Right kidney (tissue), 1 donor: ENCODE measurements around the gene APOL1.
"Not testable (repeated sequence)": the region's sequence is repeated elsewhere in the genome, so short reads cannot be mapped to it uniquely, and the experiment has no call there.

Source experiments
- DNase-seq: peaks from one replicate; pipeline ENCODE4 v3.0.0-alpha.2; 2016

The APOL1 gene

GRCh38 chr22:36245805-36246356 lies 7.1 kb upstream of the APOL1 start:
- no peak for DNase-seq

DNA sequence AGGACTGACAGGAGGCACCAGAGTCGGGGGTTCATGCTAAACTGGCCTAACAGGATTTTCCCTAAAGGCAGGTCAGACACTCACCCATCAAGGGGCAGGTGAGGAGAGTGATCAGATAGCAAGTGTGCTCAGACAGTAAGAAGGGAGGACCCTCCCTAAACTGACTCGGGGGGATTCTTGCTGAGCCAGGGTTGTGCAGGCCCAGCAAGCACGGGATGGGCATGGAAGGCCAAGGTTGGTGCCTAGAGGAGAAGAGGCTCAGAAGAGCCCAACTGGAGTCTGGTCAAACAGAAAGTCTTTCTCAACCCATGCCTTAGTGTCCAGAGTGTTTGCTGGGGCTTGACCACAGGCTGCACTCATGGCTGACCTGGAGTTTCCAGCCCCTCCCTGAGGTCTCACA lies 6.2 kb upstream of the APOL1 start:
- DNase-seq: no peak

DNA sequence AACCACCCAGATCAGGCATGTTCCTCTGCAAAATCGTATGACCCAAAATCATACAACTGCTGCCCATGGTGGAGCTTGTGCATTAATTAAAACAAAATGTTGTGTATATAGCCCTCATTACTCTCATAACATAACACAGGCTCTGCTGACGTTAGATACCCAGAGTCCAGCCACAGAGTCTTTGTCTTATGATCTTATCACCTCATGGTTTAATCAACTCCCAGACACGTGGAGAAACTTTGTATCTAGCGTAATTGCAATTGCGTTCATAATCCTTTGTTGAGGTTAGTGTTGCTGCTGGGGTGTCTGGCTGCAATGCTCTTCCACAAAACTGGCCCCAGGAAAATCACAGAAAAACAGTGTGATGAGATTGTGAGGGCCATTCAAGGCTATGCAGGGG lies 5.0 kb upstream of the APOL1 start:
- DNase-seq: no peak

- no peak for DNase-seq
These were observed 3.8 kb upstream of the APOL1 start for GRCh38 chr22:36249160-36249559.

GRCh38 chr22:36250292-36250960 lies 2.5 kb upstream of the APOL1 start:
- DNase-seq: not testable (repeated sequence)

GRCh38 chr22:36251979-36252608 lies 839 bp upstream of the APOL1 start:
- not testable (repeated sequence) for DNase-seq

GRCh38 chr22:36253523-36254490 lies 874 bp downstream of the APOL1 start:
- no peak for DNase-seq

DNA sequence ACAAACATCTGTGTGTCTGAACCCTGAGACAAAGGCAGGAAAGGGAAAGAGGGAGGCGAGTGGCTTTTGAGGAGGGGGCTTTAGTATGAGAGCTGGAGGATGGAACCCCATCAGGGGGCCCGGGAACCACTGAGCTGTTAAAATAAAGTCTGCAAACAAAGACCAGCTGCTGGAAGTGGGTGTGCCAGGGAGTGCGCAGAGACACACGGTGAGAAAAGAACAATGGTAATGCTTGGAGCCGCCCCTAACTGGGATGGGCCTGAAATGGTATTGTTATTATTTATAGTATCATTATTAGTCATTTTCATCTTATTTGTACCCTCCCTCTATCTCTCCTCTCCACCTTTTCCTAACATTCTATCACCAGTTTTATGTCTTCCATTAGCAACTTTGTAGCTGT lies 2.6 kb downstream of the APOL1 start:
- not testable (repeated sequence) for DNase-seq

GRCh38 chr22:36256478-36256877 lies 3.5 kb downstream of the APOL1 start:
- DNase-seq: no peak

DNA sequence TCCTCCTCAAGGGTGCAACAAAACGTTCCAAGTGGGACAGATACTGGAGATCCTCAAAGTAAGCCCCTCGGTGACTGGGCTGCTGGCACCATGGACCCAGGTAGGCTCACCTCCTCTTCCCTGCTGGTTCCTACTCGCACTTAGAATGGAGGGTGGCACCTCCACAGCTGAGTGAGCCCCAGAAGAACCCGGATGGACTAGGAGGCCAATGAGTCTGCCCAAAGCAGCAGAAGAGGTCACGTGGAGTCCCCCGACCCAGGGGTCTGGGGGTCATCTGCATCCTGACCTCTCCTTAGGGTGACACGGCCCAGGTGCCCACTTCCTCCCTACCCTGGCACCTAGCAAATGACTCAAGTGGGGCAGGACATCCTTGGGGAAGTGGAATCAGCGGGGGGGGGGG lies 4.4 kb downstream of the APOL1 start:
- DNase-seq: no peak

DNA sequence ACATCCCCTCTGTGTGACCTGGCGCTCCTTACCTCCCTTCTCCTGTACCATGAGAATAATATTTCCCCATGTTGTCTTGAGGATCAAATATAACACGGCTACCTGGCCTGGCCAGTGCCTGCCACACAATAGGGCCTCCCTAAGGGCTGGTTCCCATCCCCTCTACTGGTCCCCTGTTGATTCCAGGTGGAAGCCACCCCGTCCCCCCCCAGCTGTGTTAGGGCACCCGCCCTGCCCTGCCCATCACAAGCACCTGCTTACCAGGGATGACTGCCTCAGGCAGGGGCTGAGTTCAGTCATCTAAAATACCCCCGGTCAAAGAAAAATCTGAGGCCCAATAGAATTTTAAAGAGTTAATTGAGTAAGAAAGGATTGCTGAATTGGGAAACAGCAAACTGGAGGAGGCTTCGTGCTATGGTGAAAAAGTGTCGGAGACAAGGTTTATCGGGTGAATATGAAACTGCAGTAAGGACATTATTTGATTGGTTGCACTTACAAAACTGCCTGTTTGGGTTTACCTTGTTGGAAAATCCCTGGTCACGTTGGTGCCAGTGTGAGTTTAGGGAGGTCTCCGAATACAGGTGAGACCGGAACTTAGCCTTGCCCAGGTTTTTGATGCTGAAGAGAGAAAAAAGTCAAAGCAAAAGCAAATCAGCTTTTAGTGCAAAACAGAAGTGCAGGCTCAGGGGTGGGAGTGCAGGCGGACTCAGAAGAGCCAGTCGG lies 5.2 kb downstream of the APOL1 start:
- DNase-seq: no peak

DNA sequence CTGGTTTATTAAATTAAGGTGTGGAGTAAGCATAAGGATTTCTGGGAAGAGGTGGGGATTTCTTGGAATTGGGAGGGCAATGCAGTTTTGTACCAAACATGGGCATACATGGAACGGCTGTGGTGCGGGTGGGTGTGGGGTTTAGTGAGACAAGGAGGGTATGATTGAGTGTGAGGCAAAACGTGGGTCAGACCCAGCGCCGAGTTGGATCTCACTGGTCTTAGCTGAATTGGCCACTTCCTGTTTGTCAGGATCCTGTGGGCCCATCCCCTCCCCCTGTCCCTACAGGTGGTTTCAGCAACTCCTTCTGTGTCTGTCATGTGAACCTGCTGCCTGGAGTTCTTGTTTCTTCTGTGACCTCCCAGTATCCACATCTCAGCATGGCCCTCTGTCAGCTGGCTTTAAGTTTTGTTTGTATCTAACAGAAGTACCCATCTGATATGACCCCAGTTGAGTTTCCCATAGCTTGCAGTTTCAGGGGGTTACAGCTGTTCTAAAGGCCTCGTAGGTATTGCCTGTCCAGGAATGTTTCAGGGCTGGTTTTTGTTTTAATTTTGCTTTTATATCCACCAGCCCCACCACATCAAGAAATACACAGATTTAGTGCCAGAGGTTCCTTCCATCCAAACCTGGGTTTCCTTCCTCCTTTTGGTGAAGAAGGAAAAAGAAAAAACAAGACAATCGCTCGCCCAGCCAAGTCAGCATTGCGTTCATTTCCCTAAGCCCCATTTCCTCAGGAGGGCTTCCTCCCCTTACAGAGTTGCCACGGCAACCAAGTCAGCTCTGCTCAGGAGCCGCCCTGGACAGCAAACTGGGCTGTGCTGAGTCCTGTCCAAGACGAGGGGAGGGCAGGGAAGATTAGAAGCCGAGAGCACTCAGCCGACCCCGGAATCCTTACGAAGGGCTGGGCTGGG lies 6.0 kb downstream of the APOL1 start:
- DNase-seq: peak; percentile 70

GRCh38 chr22:36259615-36260300 lies 6.8 kb downstream of the APOL1 start:
- no peak for DNase-seq

DNA sequence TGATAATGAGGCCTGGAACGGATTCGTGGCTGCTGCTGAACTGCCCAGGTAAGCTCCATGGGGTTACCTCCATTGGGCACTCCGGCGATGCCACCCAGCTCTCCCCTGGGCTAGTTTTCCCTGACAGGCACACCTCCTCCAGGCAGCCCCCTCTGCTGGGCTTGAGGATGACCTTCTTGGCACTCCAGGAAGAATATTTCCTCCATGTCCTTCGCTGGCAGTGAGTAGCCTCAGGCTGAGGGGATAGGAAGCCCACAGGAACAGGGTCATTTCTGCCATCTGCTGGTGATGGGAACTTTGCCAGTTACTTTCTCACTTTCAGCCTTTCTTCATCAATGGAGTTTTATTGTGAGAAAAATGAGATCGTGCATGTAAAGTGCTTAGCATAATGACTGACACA lies 8.7 kb downstream of the APOL1 start:
- not testable (repeated sequence) for DNase-seq

DNA sequence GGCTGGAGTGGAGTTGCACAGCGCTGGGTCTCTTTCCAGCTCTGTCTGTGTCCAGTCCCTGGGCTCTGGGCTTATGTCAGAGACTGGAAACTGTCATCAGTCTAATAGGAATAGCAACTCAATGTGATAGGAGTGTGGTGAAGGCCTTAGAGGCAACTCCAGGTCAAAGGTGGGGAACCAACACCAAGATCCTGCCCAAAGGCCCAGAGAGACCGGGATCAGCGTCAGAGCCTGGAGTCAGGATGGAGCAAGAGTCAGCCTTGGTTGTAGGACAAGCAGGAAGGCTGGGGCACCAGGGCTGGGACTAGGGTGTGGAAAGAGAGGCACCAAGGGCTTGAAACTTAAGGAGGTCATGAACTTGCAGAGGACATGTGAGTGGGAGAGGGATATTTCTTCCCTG lies 9.4 kb downstream of the APOL1 start:
- DNase-seq: not testable (repeated sequence)

DNA sequence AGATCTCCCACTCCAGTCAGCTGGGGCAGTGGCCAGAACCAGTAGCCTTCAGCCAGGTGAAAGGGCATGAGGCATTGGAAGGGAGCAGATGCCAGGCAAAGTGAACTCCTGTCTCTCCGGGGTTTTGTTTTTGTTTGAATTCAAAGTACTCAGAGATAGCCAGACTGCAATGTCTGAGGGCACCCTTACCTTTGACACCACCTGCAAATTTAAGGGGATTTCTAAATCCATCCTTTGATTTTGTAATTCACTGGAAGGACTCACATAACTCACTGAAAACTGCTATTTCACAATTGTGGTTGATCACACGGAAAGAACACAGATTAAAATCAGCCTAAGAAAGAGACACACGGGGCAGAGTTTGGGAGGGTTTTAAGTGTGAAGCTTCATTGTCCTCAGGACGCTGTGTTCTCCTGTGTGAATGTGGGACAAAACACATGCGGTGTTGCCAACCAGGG lies 10.3 kb downstream of the APOL1 start:
- DNase-seq: not testable (repeated sequence)

- not testable (repeated sequence) for DNase-seq
These were observed 11.1 kb downstream of the APOL1 start for GRCh38 chr22:36263886-36264664.

DNA sequence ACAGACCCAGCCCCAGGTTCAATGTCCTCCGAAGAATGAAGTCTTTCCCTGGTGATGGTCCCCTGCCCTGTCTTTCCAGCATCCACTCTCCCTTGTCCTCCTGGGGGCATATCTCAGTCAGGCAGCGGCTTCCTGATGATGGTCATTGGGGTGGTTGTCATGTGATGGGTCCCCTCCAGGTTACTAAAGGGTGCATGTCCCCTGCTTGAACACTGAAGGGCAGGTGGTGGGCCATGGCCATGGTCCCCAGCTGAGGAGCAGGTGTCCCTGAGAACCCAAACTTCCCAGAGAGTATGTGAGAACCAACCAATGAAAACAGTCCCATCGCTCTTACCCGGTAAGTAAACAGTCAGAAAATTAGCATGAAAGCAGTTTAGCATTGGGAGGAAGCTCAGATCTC lies 14.1 kb downstream of the APOL1 start:
- no peak for DNase-seq

DNA sequence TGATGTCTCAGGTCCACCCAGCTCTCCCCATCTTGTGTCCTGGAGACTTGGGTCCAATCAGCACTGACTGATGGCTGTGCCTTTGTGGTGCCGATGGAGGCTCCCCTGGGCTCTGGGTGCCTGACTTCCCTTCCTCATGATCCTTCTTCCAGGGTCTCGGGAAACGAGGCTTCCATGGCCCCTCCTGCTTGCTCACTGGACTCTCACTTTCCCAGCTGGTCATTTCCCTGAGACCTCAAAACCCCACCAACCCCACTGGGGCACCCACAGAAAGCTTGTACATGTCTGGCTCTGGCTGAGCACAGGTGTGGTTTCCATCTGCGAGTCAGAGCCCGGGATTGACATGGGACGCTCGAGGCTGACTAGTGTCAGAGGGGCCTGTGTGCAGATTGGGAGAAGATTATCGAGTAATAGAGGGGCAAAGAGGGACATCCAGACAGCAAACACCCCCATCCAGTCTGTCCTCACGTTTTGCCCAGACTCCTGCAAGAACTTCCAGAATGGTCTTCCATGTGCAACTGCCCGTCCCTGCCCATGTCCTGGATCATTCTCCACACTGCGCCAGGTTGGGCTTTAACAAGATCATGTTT lies 15.1 kb downstream of the APOL1 start:
- DNase-seq: no peak
